HepG2 (cell line): ENCODE data around the gene IMMT. TPM values are rescaled to one million over a fixed set of nuclear protein-coding genes. Genes with fewer than 3 reads are reported as not detected.

ENCODE experiments used
- AHDC1 ChIP-seq: sonication (generic); formaldehyde crosslinking; IDR thresholded peaks from 2 replicates; pipeline ENCODE4 v1.5.1; 2020; ENCODE audit warnings: mild to moderate bottlenecking, missing genetic modification reagents, borderline replicate concordance
- ATF6 ChIP-seq: sonication (generic); formaldehyde crosslinking; conservative IDR thresholded peaks from 2 replicates; pipeline ENCODE4 v1.4.0; 2020; ENCODE audit warnings: missing genetic modification reagents
- ATF7 ChIP-seq, 2 experiments: fragments of 450-650 bp in 1 of 2; sonication (generic) in 1 of 2; formaldehyde crosslinking in 1 of 2; IDR thresholded peaks; 2 replicates each; pipeline versions ENCODE4 v1.4.0 to v1.6.1; 2016 to 2020; ENCODE audit warnings: antibody characterized with exemption in 1 of 2, mild to moderate bottlenecking in 1 of 2, missing genetic modification reagents in 1 of 2
- CHCHD3 ChIP-seq: sonication (generic); formaldehyde crosslinking; IDR thresholded peaks from 2 replicates; pipeline ENCODE4 v1.8.0; 2022; ENCODE audit warnings: mild to moderate bottlenecking, missing genetic modification reagents, moderate library complexity
- HHEX ChIP-seq: IDR thresholded peaks from 2 replicates; pipeline ENCODE4 v1.6.1; 2016; ENCODE audit warnings: control low read depth
- IKZF4 ChIP-seq: sonication (generic); formaldehyde crosslinking; IDR thresholded peaks from 2 replicates; pipeline ENCODE4 v1.5.1; 2020; ENCODE audit warnings: borderline replicate concordance, mild to moderate bottlenecking, low read depth, missing genetic modification reagents; ENCODE audit errors: not compliant biosample characterization
- KLF16 ChIP-seq, 2 experiments: sonication (generic) in 1 of 2; formaldehyde crosslinking in 1 of 2; IDR thresholded peaks; 2 replicates each; pipeline versions ENCODE4 v1.6.1 to v1.8.0; 2016 to 2023; ENCODE audit warnings: missing genetic modification reagents in 2 of 2, missing compliant biosample characterization in 1 of 2
- POLR2A ChIP-seq, 2 experiments: IDR thresholded peaks; 2 replicates each; pipeline ENCODE4 v1.6.1; 2011; ENCODE audit warnings: low read depth in 2 of 2, low read length in 2 of 2, mild to moderate bottlenecking in 1 of 2, moderate library complexity in 1 of 2; ENCODE audit not compliant: insufficient read depth in 1 of 2
- WIZ ChIP-seq: sonication (generic); formaldehyde crosslinking; IDR thresholded peaks from 2 replicates; pipeline ENCODE4 v1.5.1; 2020; ENCODE audit warnings: mild to moderate bottlenecking, missing genetic modification reagents
- ZBTB42 ChIP-seq: sonication (generic); formaldehyde crosslinking; IDR thresholded peaks from 2 replicates; pipeline ENCODE4 v1.5.0; 2020; ENCODE audit warnings: mild to moderate bottlenecking, missing genetic modification reagents
- ZC3H13 ChIP-seq: sonication (generic); formaldehyde crosslinking; IDR thresholded peaks from 2 replicates; pipeline ENCODE4 v1.8.1; 2023; ENCODE audit warnings: mild to moderate bottlenecking, missing genetic modification reagents, moderate library complexity
- ZGPAT ChIP-seq: IDR thresholded peaks from 2 replicates; pipeline ENCODE4 v1.6.1; 2016; ENCODE audit warnings: mild to moderate bottlenecking
- ZIK1 ChIP-seq: sonication (generic); formaldehyde crosslinking; IDR thresholded peaks from 2 replicates; pipeline ENCODE4 v1.5.0; 2020; ENCODE audit warnings: mild to moderate bottlenecking, low read depth, missing genetic modification reagents, borderline replicate concordance
- ZKSCAN5 ChIP-seq: sonication (generic); formaldehyde crosslinking; IDR thresholded peaks from 2 replicates; pipeline ENCODE4 v1.5.1; 2020; ENCODE audit warnings: mild to moderate bottlenecking, missing genetic modification reagents
- ZNF138 ChIP-seq: sonication (generic); formaldehyde crosslinking; IDR thresholded peaks from 2 replicates; pipeline ENCODE4 v1.5.0; 2020; ENCODE audit warnings: mild to moderate bottlenecking, low read depth, missing genetic modification reagents
- ZNF839 ChIP-seq: sonication (generic); formaldehyde crosslinking; IDR thresholded peaks from 2 replicates; pipeline ENCODE4 v1.4.0; 2020; ENCODE audit warnings: missing genetic modification reagents, mild to moderate bottlenecking, borderline replicate concordance
- polyA plus RNA-seq, 8 experiments: library from polyadenylated mRNA; depleted of rRNA in 3 of 8; stranded (reverse) in 7 of 8; unstranded in 1 of 8; fragments of >200 nt; fragmentation: Illumina TruSeq in 4 of 8; extraction: Trizol in 4 of 8; gene quantifications; 2 replicates each; pipeline versions ENCODE4 v1.2.1 to v1.2.3, GENCODE V29; 2011 to 2016; ENCODE audit warnings: low read depth in 4 of 8, missing spikeins in 1 of 8, mixed read lengths in 1 of 8; ENCODE audit not compliant: insufficient read depth in 1 of 8
- total RNA-seq, 5 experiments: library from RNA; depleted of rRNA; stranded (reverse); fragments of >200 nt; fragmentation: Illumina TruSeq; extraction: Trizol; gene quantifications; 2 replicates each; pipeline ENCODE4 v1.2.3, GENCODE V29; 2016; ENCODE audit warnings: low read depth in 1 of 5

Gene IMMT
- total and polyA plus RNA-seq, 2 of the 13 experiments (the other 11 are each of a cell fraction or from before 2014, with no cell fraction given) = 63.5 to 119 TPM

- TF ChIP-seq ZKSCAN5 (CRISPR knock-in tag) (no peak), WIZ (CRISPR knock-in tag) (peak; percentile 73; the same call in 1 of the 2 replicates), HHEX (CRISPR knock-in tag) (no peak), AHDC1 (CRISPR knock-in tag) (0 out of 2 replicates have a peak, but pooled peaks have one; percentile 8), KLF16 (CRISPR knock-in tag; IDR thresholded peaks at IDR 0.05) (peak in 1 of 2 experiments; percentile 90; a peak in 2 of 4 replicates), POLR2A (IDR thresholded peaks at IDR 0.05; ENCODE audit: insufficient read depth in 1 of 2, low read depth in 2 of 2, low read length in 2 of 2) (peak; percentile 94 to 98), IKZF4 (CRISPR knock-in tag) (peak; percentile 77), ZBTB42 (CRISPR knock-in tag) (no peak), ZNF138 (CRISPR knock-in tag) (peak; percentile 51; the same call in 1 of the 2 replicates), ZNF839 (no peak), ATF7 (IDR thresholded peaks at IDR 0.05) (peak; percentile 88), ATF7 (CRISPR knock-in tag; IDR thresholded peaks at IDR 0.05) (no peak; the same call in 1 of the 2 replicates), ZGPAT (peak; percentile 76), ZC3H13 (CRISPR knock-in tag) (0 out of 2 replicates have a peak, but pooled peaks have one; percentile 75), CHCHD3 (CRISPR knock-in tag) (0 out of 2 replicates have a peak, but pooled peaks have one; percentile 52), ATF6 (CRISPR knock-in tag) (0 out of 2 replicates have a peak, but pooled peaks have one; percentile 8), ZIK1 (peak; percentile 57; the same call in 1 of the 2 replicates)
Observed at GRCh38 chr2:86105969-86106945, 89.0 kb downstream of the IMMT start, which contains the start of gene PTCD3 (continued).
